ENCODE results near the gene SIL1.

SIL1 gene

GRCh38 chr5:138903130-138903775 lies 294.9 kb downstream of the SIL1 start:
- no peak for DNase-seq

GRCh38 chr5:138901716-138902115 lies 296.5 kb downstream of the SIL1 start:
- DNase-seq: no peak

GRCh38 chr5:138900281-138900965 lies 297.7 kb downstream of the SIL1 start:
- DNase-seq: peak; percentile 12

- DNase-seq: no peak
These were observed 299.4 kb downstream of the SIL1 start for GRCh38 chr5:138898742-138899141.

- no peak for DNase-seq
These were observed 299.9 kb downstream of the SIL1 start for GRCh38 chr5:138898299-138898698.
